ENCODE data around the gene SFMBT2.
A peak's percentile ranks its signal among the peaks of the same experiment; 100 is the strongest.

The SFMBT2 gene

GRCh38 chr10:7170626-7171322, 240.1 kb downstream of the SFMBT2 start:
- DNase-seq: no peak

GRCh38 chr10:7168414-7168813, 242.4 kb downstream of the SFMBT2 start:
- peak; percentile 23 for DNase-seq

- DNase-seq: no peak
Measured at GRCh38 chr10:7165500-7166177, 245.2 kb downstream of the SFMBT2 start.

- no peak for DNase-seq
Measured at GRCh38 chr10:7164955-7165354, 245.9 kb downstream of the SFMBT2 start.

- DNase-seq: no peak
Measured at GRCh38 chr10:7162331-7162730, 248.5 kb downstream of the SFMBT2 start.

GRCh38 chr10:7161484-7162250, 249.2 kb downstream of the SFMBT2 start:
- DNase-seq: no peak

- no peak for DNase-seq
Measured at GRCh38 chr10:7159928-7160327, 250.9 kb downstream of the SFMBT2 start.

- no peak for DNase-seq
Measured at GRCh38 chr10:7159517-7159916, 251.3 kb downstream of the SFMBT2 start.

- DNase-seq: no peak
Measured at GRCh38 chr10:7157091-7157490, 253.7 kb downstream of the SFMBT2 start.

- DNase-seq: no peak
Measured at GRCh38 chr10:7153750-7154149, 257.1 kb downstream of the SFMBT2 start.

GRCh38 chr10:7152982-7153381, 257.9 kb downstream of the SFMBT2 start:
- DNase-seq: no peak

GRCh38 chr10:7152341-7152740, 258.5 kb downstream of the SFMBT2 start:
- no peak for DNase-seq

- DNase-seq: no peak
Measured at GRCh38 chr10:7151538-7151937, 259.3 kb downstream of the SFMBT2 start.

GRCh38 chr10:7150349-7150748, 260.5 kb downstream of the SFMBT2 start:
- DNase-seq: no peak

GRCh38 chr10:7146189-7146588, 264.6 kb downstream of the SFMBT2 start:
- no peak for DNase-seq

- DNase-seq: no peak
Measured at GRCh38 chr10:7136016-7136415, 274.8 kb downstream of the SFMBT2 start.

GRCh38 chr10:7135188-7135587, 275.6 kb downstream of the SFMBT2 start:
- no peak for DNase-seq

- no peak for DNase-seq
Measured at GRCh38 chr10:7134448-7134847, 276.4 kb downstream of the SFMBT2 start.

- DNase-seq: no peak
Measured at GRCh38 chr10:7133958-7134357, 276.9 kb downstream of the SFMBT2 start.

- no peak for DNase-seq
Measured at GRCh38 chr10:7133278-7133677, 277.6 kb downstream of the SFMBT2 start.

- DNase-seq: no peak
Measured at GRCh38 chr10:7130191-7130911, 280.5 kb downstream of the SFMBT2 start.

- no peak for DNase-seq
Measured at GRCh38 chr10:7123774-7124173, 287.1 kb downstream of the SFMBT2 start.

GRCh38 chr10:7122561-7122960, 288.3 kb downstream of the SFMBT2 start:
- no peak for DNase-seq

Measured in NCI-H1105 treated with DMSO at 0.1 percent for 48 hours (cell line).